HG03060 (cell line): ENCODE data around the gene GPR68.
"Not testable (repeated sequence)": the region's sequence is repeated elsewhere in the genome, so short reads cannot be mapped to it uniquely, and the experiment has no call there.

ENCODE experiments used
- ATAC-seq: cut with Tn5 transposase; IDR thresholded peaks from one replicate; pipeline ENCODE4 v1.9.1; 2021; ENCODE audit warnings: low read depth, moderate number of reproducible peaks; ENCODE audit not compliant: unreplicated experiment

Gene GPR68

DNA sequence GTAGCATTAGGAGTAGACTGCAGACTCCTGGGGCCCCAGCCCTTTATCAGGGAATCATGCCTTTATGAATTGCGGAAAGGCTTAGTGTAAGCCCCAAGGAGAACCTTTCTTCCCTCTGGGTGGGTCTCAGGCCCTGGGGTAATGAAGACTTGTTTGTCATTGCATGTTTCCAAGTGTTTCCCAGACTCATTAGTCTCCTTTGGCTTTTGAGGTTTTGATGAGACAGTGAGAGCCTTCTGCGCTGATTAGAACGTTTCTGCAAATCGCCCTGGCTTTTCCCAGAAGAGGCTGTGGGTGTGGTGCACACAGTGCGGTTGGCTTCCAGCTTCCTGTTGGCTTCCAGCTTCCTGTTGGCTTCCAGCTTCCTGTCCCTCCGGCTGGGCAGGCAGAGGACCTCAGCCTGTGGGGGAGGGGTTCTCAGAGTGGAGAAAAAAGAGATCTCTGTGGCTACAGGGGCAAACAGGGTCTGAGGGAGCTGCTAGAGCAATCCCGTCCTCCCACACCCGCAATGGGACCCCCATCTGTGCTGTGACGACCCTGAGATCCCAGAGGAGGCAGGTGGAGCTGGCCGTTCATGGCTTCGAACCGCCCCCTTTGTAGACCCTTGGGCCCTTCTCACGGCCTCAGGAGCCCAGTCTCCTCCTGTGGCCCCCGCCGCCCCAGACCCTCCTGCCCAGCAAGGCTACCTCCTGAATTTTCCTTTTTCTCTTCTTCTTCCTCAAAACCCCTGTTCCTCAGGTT is 42.1 kb downstream of the GPR68 start:
- ATAC-seq = no peak

DNA sequence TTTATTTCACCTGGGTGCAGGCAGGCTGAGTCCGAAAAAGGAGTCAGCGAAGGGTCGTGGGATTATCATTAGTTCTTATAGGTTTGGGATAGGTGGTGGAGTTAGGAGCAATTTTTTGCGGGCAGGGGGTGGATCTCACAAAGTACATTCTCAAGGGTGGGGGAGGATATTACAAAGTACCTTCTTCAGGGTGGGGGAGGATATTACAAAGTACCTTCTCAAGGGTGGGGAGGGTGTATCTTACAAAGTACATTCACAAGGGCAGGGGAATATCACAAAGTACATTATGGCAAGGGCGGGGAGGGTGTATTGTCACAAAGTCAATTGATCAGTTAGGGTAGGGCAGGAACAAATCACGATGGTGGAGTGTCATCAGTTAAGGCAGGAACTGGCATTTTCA is 43.7 kb downstream of the GPR68 start:
- ATAC-seq = not testable (repeated sequence)

- ATAC-seq = no peak
These were observed 46.9 kb downstream of the GPR68 start for GRCh38 chr14:91197631-91198030.

- no peak for ATAC-seq
These were observed 48.6 kb downstream of the GPR68 start for GRCh38 chr14:91195881-91196280.

- no peak for ATAC-seq
These were observed 51.4 kb downstream of the GPR68 start for GRCh38 chr14:91193069-91193468.

DNA sequence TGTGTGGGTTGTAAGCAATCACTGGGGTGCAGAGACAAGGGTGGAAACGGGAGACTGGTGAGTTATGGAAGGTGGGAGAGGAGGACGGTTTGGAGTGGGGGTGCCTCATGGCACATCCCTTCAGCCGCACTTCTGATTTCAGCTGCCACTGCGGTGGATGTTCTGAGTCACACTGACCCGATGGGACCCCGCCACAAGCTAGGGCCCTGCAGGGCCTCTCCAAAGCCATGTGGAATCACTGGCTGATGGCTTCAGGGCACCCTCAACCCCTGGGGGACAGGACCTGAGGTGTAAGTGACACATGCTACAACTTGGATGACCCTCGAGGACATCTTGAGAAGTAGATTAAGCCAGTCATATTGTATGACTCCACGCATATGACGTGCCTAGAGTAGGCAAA is 53.7 kb downstream of the GPR68 start:
- ATAC-seq = no peak

- no peak for ATAC-seq
These were observed 57.2 kb downstream of the GPR68 start for GRCh38 chr14:91187271-91187670.

DNA sequence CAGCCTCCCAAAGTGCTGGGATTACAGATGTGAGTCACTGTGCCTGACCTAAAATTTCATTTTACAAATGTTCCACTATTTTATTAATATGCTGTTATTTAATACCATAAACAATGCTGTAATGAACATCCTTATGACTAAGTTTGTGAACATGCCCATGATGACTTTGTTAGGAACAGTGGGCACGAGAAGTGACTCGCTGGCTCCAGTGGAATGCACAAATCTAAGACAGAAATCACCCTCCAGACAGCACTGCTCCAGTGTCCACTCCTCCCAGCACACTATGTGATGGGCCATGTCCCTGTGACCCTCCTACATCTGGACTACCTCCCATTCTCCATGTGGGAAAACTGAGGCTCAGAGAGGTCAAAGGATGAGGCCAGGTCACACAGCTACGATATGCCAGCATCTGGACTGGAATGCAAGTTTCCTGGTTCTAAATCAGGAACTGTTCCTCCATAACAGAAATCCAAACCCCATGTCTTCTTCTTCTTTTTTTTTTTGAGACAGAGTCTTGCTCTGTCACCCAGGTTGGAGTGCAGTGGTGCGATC is 57.9 kb downstream of the GPR68 start:
- ATAC-seq = no peak

GRCh38 chr14:91185721-91186120 is 58.8 kb downstream of the GPR68 start:
- ATAC-seq = no peak

DNA sequence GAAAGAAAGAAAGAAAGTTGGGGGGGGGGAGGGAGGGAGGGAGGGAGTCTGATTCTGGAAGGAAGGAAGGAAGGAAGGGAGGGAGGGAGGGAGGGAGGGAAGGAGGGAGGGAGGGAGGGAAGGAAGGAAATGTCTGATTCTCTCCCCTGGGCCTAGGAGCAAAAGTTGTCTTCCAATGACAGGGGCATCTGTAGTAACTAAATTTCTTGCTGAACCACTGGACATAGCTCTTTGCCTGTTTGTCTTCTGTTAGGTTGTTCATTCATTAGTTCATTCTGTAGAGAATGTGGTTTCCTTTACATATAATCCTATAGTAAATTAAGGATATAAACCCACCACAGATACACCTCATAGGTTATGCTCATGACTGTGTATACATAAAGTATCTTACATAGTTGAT is 59.9 kb downstream of the GPR68 start:
- ATAC-seq = no peak

DNA sequence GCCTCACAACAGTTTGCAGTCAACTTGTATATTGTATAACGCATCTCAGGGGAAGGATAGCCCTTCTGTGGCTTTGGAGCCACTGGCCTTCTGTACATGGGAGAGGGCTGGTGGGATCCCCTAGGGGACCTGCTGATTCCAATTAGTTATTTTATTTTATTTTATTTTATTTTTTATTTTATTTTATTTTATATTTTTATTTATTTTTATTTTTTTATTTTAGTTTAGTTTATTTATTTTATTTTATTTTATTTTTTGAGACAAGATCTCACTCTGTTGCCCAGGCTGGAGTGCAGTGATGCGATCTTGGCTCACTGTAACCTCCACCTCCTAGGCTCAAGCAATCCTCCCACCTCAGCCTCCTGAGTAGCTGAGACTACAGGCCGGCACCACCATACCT is 61.8 kb downstream of the GPR68 start:
- not testable (repeated sequence) for ATAC-seq
